ENCODE results near the gene DDX23.
"Not testable (repeated sequence)": the region's sequence is repeated elsewhere in the genome, so short reads cannot be mapped to it uniquely, and the experiment has no call there.

DDX23 gene

DNA sequence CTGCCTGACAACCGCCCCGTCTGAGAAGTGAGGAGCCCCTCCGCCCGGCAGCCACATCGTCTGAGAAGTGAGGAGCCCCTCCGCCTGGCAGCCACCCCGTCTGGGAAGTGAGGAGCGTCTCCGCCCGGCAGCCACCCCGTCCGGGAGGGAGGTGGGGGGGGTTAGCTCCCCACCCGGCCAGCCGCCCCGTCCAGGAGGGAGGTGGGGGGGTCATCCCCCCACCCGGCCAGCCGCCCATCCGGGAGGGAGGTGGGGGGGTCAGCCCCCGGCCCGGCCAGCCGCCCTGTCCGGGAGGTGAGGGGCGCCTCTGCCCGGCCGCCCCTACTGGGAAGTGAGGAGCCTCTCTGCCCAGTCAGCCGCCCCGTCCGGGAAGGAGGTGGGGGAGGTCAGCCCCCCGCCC, 9.9 kb downstream of the DDX23 start:
- WGBS, 2 experiments (ENCODE audit: insufficient coverage in 2 of 2): 93 to 100% methylated on average over 5 to 7 of the region's 29 CpGs
- not testable (repeated sequence) for H3K4me3 ChIP-seq (ENCODE audit: extremely low read depth, insufficient read depth, low read length, poor library complexity, severe bottlenecking); H3K4me1 ChIP-seq (ENCODE audit: control insufficient read depth, insufficient read depth, low read length, poor library complexity, severe bottlenecking); H3K9me3 ChIP-seq (ENCODE audit: control insufficient read depth, low read length); H3K27ac ChIP-seq (ENCODE audit: low read depth, low read length, severe bottlenecking)
- peaks cover 79% of the 10 kb centered on the region for H3K36me3 ChIP-seq (ENCODE audit: control insufficient read depth, insufficient read depth, low read length)

- 83 to 97% methylated on average over 4 of the region's 4 CpGs for WGBS, 2 experiments (ENCODE audit: insufficient coverage in 2 of 2)
- Histone ChIP-seq H3K9me3 (ENCODE audit: control insufficient read depth, low read length) (no peaks in the 10 kb centered on the region), H3K4me1 (ENCODE audit: control insufficient read depth, insufficient read depth, low read length, poor library complexity, severe bottlenecking) (no peaks in the 10 kb centered on the region), H3K27ac (ENCODE audit: low read depth, low read length, severe bottlenecking) (no peak overlapping the region), H3K36me3 (ENCODE audit: control insufficient read depth, insufficient read depth, low read length) (peaks cover 79% of the 10 kb centered on the region), H3K4me3 (ENCODE audit: extremely low read depth, insufficient read depth, low read length, poor library complexity, severe bottlenecking) (no peak overlapping the region)
These were observed 13.9 kb downstream of the DDX23 start for GRCh38 chr12:48838048-48838447.

DNA sequence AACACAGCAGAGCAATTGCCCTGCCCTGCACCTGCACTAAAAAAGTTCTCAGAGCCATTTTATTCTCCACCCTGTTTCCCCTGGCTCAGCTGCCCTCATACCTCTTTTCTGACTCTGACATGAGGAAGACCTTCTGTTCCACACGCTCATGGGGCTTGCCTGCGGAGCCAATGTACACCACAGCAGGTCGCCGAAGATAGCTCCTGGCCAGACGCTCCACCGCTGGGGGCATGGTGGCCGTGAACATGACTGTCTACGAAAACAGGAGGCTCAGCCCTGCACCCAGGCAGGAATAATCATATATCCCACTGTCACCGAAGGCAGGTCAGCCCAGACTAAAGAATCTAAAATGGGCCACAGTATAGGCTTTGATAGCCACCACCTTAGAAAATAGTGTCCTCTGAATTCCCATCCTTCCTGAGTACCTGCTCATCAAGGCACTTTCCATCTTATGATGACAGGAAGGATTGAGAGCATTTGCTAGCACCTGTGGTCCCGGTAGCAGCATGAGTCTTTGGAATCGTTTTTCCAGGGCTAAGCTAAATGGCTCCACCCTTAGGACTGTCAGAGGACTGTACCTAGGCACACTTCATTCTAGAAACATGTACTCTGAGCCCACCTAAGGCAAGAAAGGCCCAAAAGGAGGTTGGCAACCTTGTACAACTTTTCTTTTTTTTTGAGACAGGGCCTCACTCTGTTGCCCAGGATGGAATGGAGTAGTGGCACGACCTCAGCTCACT, 19.5 kb downstream of the DDX23 start:
- Histone ChIP-seq H3K27ac (ENCODE audit: low read depth, low read length, severe bottlenecking) (no peak overlapping the region), H3K36me3 (ENCODE audit: control insufficient read depth, insufficient read depth, low read length) (peaks cover 98% of the 10 kb centered on the region), H3K9me3 (ENCODE audit: control insufficient read depth, low read length) (no peaks in the 10 kb centered on the region), H3K4me1 (ENCODE audit: control insufficient read depth, insufficient read depth, low read length, poor library complexity, severe bottlenecking) (no peaks in the 10 kb centered on the region), H3K4me3 (ENCODE audit: extremely low read depth, insufficient read depth, low read length, poor library complexity, severe bottlenecking) (no peak overlapping the region)
- 91 to 97% methylated on average over 12 of the region's 12 CpGs for WGBS, 2 experiments (ENCODE audit: insufficient coverage in 2 of 2)

DNA sequence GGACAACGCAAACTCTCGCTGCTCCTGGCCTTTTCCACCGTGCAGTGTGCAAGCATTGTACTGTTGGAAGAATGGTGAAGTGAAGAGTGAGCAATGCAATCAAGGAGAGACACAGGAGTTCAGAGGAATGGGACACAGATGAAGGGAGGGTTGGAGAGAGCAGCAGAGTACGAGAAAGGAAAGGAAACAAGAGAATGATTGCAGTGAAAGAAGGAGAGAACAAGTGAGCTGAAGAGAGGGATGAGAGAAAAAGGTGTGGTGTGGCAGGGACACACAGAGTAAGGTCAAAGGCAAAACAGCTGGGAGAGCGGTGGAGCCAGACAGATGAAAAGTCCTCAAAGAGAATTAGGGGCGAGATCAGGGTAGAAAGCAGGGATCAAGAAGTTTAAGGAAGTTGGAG, 20.7 kb downstream of the DDX23 start:
- no peak overlapping the region for H3K4me3 ChIP-seq (ENCODE audit: extremely low read depth, insufficient read depth, low read length, poor library complexity, severe bottlenecking)
- no peak overlapping the region for H3K27ac ChIP-seq (ENCODE audit: low read depth, low read length, severe bottlenecking)
- no peaks in the 10 kb centered on the region for H3K4me1 ChIP-seq (ENCODE audit: control insufficient read depth, insufficient read depth, low read length, poor library complexity, severe bottlenecking)
- H3K9me3 ChIP-seq (ENCODE audit: control insufficient read depth, low read length): no peaks in the 10 kb centered on the region
- H3K36me3 ChIP-seq (ENCODE audit: control insufficient read depth, insufficient read depth, low read length): peaks cover 99% of the 10 kb centered on the region
- 93 to 99% methylated on average over 4 to 5 of the region's 6 CpGs for WGBS, 2 experiments (ENCODE audit: insufficient coverage in 2 of 2)

GRCh38 chr12:48828841-48829575, 23.0 kb downstream of the DDX23 start:
- no peaks in the 10 kb centered on the region for H3K4me1 ChIP-seq (ENCODE audit: control insufficient read depth, insufficient read depth, low read length, poor library complexity, severe bottlenecking)
- H3K36me3 ChIP-seq (ENCODE audit: control insufficient read depth, insufficient read depth, low read length): peaks cover 97% of the 10 kb centered on the region
- WGBS, 2 experiments (ENCODE audit: insufficient coverage in 2 of 2): 92 to 94% methylated on average over 10 to 12 of the region's 16 CpGs
- H3K27ac ChIP-seq (ENCODE audit: low read depth, low read length, severe bottlenecking): peak overlapping the region; percentile 5
- no peaks in the 10 kb centered on the region for H3K9me3 ChIP-seq (ENCODE audit: control insufficient read depth, low read length)
- no peak overlapping the region for H3K4me3 ChIP-seq (ENCODE audit: extremely low read depth, insufficient read depth, low read length, poor library complexity, severe bottlenecking)

GRCh38 chr12:48828293-48828692, 23.7 kb downstream of the DDX23 start:
- peaks cover 97% of the 10 kb centered on the region for H3K36me3 ChIP-seq (ENCODE audit: control insufficient read depth, insufficient read depth, low read length)

DNA sequence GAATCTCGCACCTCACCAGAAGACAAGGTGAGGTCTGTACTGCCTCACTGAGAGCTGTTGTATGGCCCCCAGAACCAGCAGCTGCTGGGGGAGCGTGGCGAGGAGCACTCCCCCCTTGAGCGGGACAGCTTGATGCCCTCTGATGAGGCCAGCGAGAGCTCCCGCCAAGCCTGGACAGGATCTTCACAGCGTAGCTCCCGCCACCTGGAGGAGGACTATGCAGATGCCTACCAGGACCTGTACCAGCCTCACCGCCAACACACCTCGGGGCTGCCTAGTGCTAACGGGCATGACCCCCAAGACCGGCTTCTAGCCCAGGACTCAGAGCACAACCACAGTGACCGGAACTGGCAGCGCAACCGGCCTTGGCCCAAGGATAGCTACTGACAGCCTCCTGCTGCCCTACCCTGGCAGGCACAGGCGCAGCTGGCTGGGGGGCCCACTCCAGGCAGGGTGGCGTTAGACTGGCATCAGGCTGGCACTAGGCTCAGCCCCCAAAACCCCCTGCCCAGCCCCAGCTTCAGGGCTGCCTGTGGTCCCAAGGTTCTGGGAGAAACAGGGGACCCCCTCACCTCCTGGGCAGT, 24.4 kb downstream of the DDX23 start:
- WGBS, 2 experiments (ENCODE audit: insufficient coverage in 2 of 2): 97 to 99% methylated on average over 15 to 16 of the region's 17 CpGs
- H3K27ac ChIP-seq (ENCODE audit: low read depth, low read length, severe bottlenecking): no peak overlapping the region
- H3K36me3 ChIP-seq (ENCODE audit: control insufficient read depth, insufficient read depth, low read length): peaks cover 92% of the 10 kb centered on the region
- no peaks in the 10 kb centered on the region for H3K4me1 ChIP-seq (ENCODE audit: control insufficient read depth, insufficient read depth, low read length, poor library complexity, severe bottlenecking)
- no peaks in the 10 kb centered on the region for H3K9me3 ChIP-seq (ENCODE audit: control insufficient read depth, low read length)
- no peak overlapping the region for H3K4me3 ChIP-seq (ENCODE audit: extremely low read depth, insufficient read depth, low read length, poor library complexity, severe bottlenecking)

More at GRCh38 chr12:48828293-48828692, 23.7 kb downstream of the DDX23 start:
- peak overlapping the region; percentile 5 for H3K27ac ChIP-seq (ENCODE audit: low read depth, low read length, severe bottlenecking)
- no peaks in the 10 kb centered on the region for H3K9me3 ChIP-seq (ENCODE audit: control insufficient read depth, low read length)
- no peaks in the 10 kb centered on the region for H3K4me1 ChIP-seq (ENCODE audit: control insufficient read depth, insufficient read depth, low read length, poor library complexity, severe bottlenecking)
- WGBS, 2 experiments (ENCODE audit: insufficient coverage in 2 of 2): 85 to 95% methylated on average over 2 of the region's 2 CpGs
- no peak overlapping the region for H3K4me3 ChIP-seq (ENCODE audit: extremely low read depth, insufficient read depth, low read length, poor library complexity, severe bottlenecking)

DNA sequence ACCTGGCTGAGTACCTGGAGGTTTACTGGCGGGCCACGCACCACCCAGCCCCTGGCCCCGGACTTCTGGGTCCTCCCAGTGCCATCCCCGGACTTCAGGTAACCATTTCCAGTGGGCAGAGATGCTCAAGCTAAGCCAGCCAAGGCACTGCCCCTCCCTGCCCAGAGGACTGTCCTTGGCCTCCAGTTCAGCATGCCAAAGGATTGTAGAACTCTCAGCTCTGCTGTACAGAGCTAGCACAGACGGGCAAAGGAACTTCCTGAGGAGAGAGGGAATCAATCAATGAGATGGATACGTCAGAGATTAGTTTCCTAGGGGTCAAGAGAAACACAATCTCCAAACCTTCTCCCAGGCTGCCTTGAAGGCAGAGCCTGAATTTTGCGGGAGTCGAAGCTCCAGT, 24.9 kb downstream of the DDX23 start:
- Histone ChIP-seq H3K27ac (ENCODE audit: low read depth, low read length, severe bottlenecking) (no peak overlapping the region), H3K4me3 (ENCODE audit: extremely low read depth, insufficient read depth, low read length, poor library complexity, severe bottlenecking) (no peak overlapping the region), H3K4me1 (ENCODE audit: control insufficient read depth, insufficient read depth, low read length, poor library complexity, severe bottlenecking) (no peaks in the 10 kb centered on the region), H3K9me3 (ENCODE audit: control insufficient read depth, low read length) (no peaks in the 10 kb centered on the region), H3K36me3 (ENCODE audit: control insufficient read depth, insufficient read depth, low read length) (peaks cover 86% of the 10 kb centered on the region)
- 89 to 100% methylated on average over 3 to 4 of the region's 8 CpGs for WGBS, 2 experiments (ENCODE audit: insufficient coverage in 2 of 2)

- Histone ChIP-seq H3K4me3 (ENCODE audit: extremely low read depth, insufficient read depth, low read length, poor library complexity, severe bottlenecking) (no peak overlapping the region), H3K36me3 (ENCODE audit: control insufficient read depth, insufficient read depth, low read length) (peaks cover 79% of the 10 kb centered on the region), H3K9me3 (ENCODE audit: control insufficient read depth, low read length) (no peaks in the 10 kb centered on the region), H3K4me1 (ENCODE audit: control insufficient read depth, insufficient read depth, low read length, poor library complexity, severe bottlenecking) (no peaks in the 10 kb centered on the region), H3K27ac (ENCODE audit: low read depth, low read length, severe bottlenecking) (no peak overlapping the region)
- WGBS, 2 experiments (ENCODE audit: insufficient coverage in 2 of 2): 86 to 91% methylated on average over 13 to 14 of the region's 15 CpGs
These were observed 25.6 kb downstream of the DDX23 start for GRCh38 chr12:48826209-48826855.

GRCh38 chr12:48824905-48825304, 27.1 kb downstream of the DDX23 start:
- Histone ChIP-seq H3K9me3 (ENCODE audit: control insufficient read depth, low read length) (no peaks in the 10 kb centered on the region), H3K27ac (ENCODE audit: low read depth, low read length, severe bottlenecking) (no peak overlapping the region), H3K4me1 (ENCODE audit: control insufficient read depth, insufficient read depth, low read length, poor library complexity, severe bottlenecking) (no peaks in the 10 kb centered on the region), H3K36me3 (ENCODE audit: control insufficient read depth, insufficient read depth, low read length) (peaks cover 69% of the 10 kb centered on the region), H3K4me3 (ENCODE audit: extremely low read depth, insufficient read depth, low read length, poor library complexity, severe bottlenecking) (no peak overlapping the region)
- 96% methylated on average over 4 of the region's 4 CpGs; no CpG with 5 or more reads in 1 of the 2 experiments for WGBS, 2 experiments (ENCODE audit: insufficient coverage in 2 of 2)
